T47D (cell line): ENCODE measurements around the gene OLFM1.

Experiments
- DNase-seq, 2 experiments: peaks; one replicate each; pipeline versions ENCODE4 v3.0.0 to v3.0.0-alpha.2; 2011 to 2012; ENCODE audit warnings: low read depth in 1 of 2, low spot score in 1 of 2
- JUND ChIP-seq: IDR thresholded peaks from 2 replicates; pipeline ENCODE4 v1.6.1; 2012; ENCODE audit warnings: low read depth
- in situ Hi-C: cut with HindIII; loops from 2 replicates; pipeline ENCODE4 v1.10.0; 2016; ENCODE audit warnings: low sequenced_read_pairs, low pct_unique_long_range_greater_than_20kb

The OLFM1 gene

GRCh38 chr9:135131488-135131887 lies 44.0 kb downstream of the OLFM1 start:
- TF ChIP-seq JUND = no peak
- in situ Hi-C loops = no loop called here
- DNase-seq = no peak

- in situ Hi-C loops = no loop called here
- no peak for TF ChIP-seq JUND
- DNase-seq = no peak
These were observed 44.5 kb downstream of the OLFM1 start for GRCh38 chr9:135132008-135132407.

- no peak for TF ChIP-seq JUND
- no peak for DNase-seq
- in situ Hi-C loops = no loop called here
These were observed 47.0 kb downstream of the OLFM1 start for GRCh38 chr9:135134268-135135022.

GRCh38 chr9:135135171-135135928 lies 47.9 kb downstream of the OLFM1 start:
- in situ Hi-C loops = no loop called here
- DNase-seq = no peak
- TF ChIP-seq JUND = no peak

- no peak for DNase-seq
- in situ Hi-C loops = no loop called here
- TF ChIP-seq JUND = no peak
These were observed 48.5 kb downstream of the OLFM1 start for GRCh38 chr9:135135929-135136315.

- no peak for TF ChIP-seq JUND
- in situ Hi-C loops = no loop called here
- no peak for DNase-seq
These were observed 49.0 kb downstream of the OLFM1 start for GRCh38 chr9:135136481-135136880.

- DNase-seq = peak in 1 of 2 experiments; percentile 57
These were observed 49.7 kb downstream of the OLFM1 start for GRCh38 chr9:135136991-135137832.

GRCh38 chr9:135138078-135138855 lies 50.8 kb downstream of the OLFM1 start:
- in situ Hi-C loops = no loop called here
- TF ChIP-seq JUND = no peak
- no peak for DNase-seq

More at GRCh38 chr9:135136991-135137832, 49.7 kb downstream of the OLFM1 start:
- no peak for TF ChIP-seq JUND
- in situ Hi-C loops = no loop called here

GRCh38 chr9:135139366-135139959 lies 52.0 kb downstream of the OLFM1 start:
- in situ Hi-C loops = no loop called here
- no peak for TF ChIP-seq JUND
- DNase-seq = peak in 1 of 2 experiments; percentile 70

GRCh38 chr9:135141183-135141774 lies 53.8 kb downstream of the OLFM1 start:
- in situ Hi-C loops = no loop called here
- DNase-seq = no peak
- no peak for TF ChIP-seq JUND

GRCh38 chr9:135144581-135145170 lies 57.2 kb downstream of the OLFM1 start:
- TF ChIP-seq JUND = no peak
- in situ Hi-C loops = no loop called here
- no peak for DNase-seq
